DOHH2 (cell line): ENCODE results near the gene SLC39A12.

Source experiments
- H3F3A ChIP-seq: fragments of 200-600 bp; sonication (generic), shearing (Covaris generic); 2 replicates; pipeline ENCODE4 v1.6.0; 2016; ENCODE audit warnings: antibody characterized with exemption, mild to moderate bottlenecking; ENCODE audit not compliant: control insufficient read depth, insufficient read depth
- H3K27ac ChIP-seq: fragments of 200-600 bp; sonication (generic); 2 replicates; pipeline ENCODE4 v1.5.1; 2014; ENCODE audit warnings: low read depth, mild to moderate bottlenecking, low read length, moderate library complexity
- H3K27me3 ChIP-seq: fragments of 200-600 bp; sonication (generic); 2 replicates; pipeline ENCODE4 v1.6.1; 2014; ENCODE audit warnings: mild to moderate bottlenecking, low read length, mixed read lengths; ENCODE audit not compliant: control insufficient read depth
- H3K36me3 ChIP-seq: fragments of 200-600 bp; sonication (generic); 2 replicates; pipeline ENCODE4 v1.6.1; 2014; ENCODE audit warnings: mild to moderate bottlenecking, low read length, moderate library complexity, mixed read lengths; ENCODE audit not compliant: control insufficient read depth
- H3K4me1 ChIP-seq: fragments of 200-600 bp; sonication (generic); 2 replicates; pipeline ENCODE4 v1.6.1; 2014; ENCODE audit warnings: mild to moderate bottlenecking, low read length, mixed read lengths; ENCODE audit not compliant: control insufficient read depth
- H3K4me2 ChIP-seq: fragments of 200-600 bp; sonication (generic); 2 replicates; pipeline ENCODE4 v1.6.0; 2014; ENCODE audit warnings: mild to moderate bottlenecking, low read length, moderate library complexity
- H3K4me3 ChIP-seq: fragments of 200-600 bp; sonication (generic); 2 replicates; pipeline ENCODE4 v1.5.1; 2014; ENCODE audit warnings: mild to moderate bottlenecking, low read length, mixed read lengths
- H3K79me2 ChIP-seq: fragments of 200-600 bp; sonication (generic); 2 replicates; pipeline ENCODE4 v1.6.1; 2014; ENCODE audit warnings: mild to moderate bottlenecking, low read length, mixed read lengths; ENCODE audit not compliant: control insufficient read depth
- H3K9me2 ChIP-seq: fragments of 200-600 bp; sonication (generic); replicated peaks from 2 replicates; pipeline ENCODE4 v1.6.1; 2014; ENCODE audit warnings: mild to moderate bottlenecking, low read length, mixed read lengths; ENCODE audit not compliant: control insufficient read depth
- H3K9me3 ChIP-seq: fragments of 200-600 bp; sonication (generic); 2 replicates; pipeline ENCODE4 v1.6.1; 2014; ENCODE audit warnings: antibody characterized with exemption, low read length, mixed read lengths; ENCODE audit not compliant: control insufficient read depth, insufficient read depth
- H4K20me1 ChIP-seq: fragments of 200-600 bp; sonication (generic); 2 replicates; pipeline ENCODE4 v1.6.0; 2014; ENCODE audit warnings: low read depth, mild to moderate bottlenecking, antibody characterized with exemption, low read length, moderate library complexity; ENCODE audit not compliant: control insufficient read depth, insufficient read depth
- CTCF ChIP-seq: fragments of 200-600 bp; sonication (generic); IDR thresholded peaks from one replicate; pipeline ENCODE4 v1.5.1; 2014; ENCODE audit warnings: antibody characterized with exemption, mild to moderate bottlenecking, low read depth, low read length; ENCODE audit not compliant: poor library complexity, severe bottlenecking
- EZH2phosphoT487 ChIP-seq: fragments of 200-600 bp; sonication (generic); IDR thresholded peaks from 2 replicates; pipeline ENCODE4 v1.6.1; 2017; ENCODE audit warnings: borderline replicate concordance, mild to moderate bottlenecking, antibody characterized with exemption, low read length, moderate library complexity, mixed read lengths

Gene SLC39A12

GRCh38 chr10:18056583-18056982 is 104.9 kb downstream of the SLC39A12 start:
- H4K20me1 ChIP-seq, result no peaks in the 10 kb centered on the region
- no peaks in the 10 kb centered on the region for H3K36me3 ChIP-seq
- no peaks in the 10 kb centered on the region for H3K27me3 ChIP-seq
- no peaks in the 10 kb centered on the region for H3K79me2 ChIP-seq
- peaks cover 7% of the 10 kb centered on the region; the same call in 1 of the 2 replicates for H3K9me3 ChIP-seq
- no peaks in the 10 kb centered on the region for H3F3A ChIP-seq
- no peak overlapping the region for H3K4me3 ChIP-seq
- no peak overlapping the region for H3K27ac ChIP-seq
- H3K4me1 ChIP-seq, result no peaks in the 10 kb centered on the region
- no peaks in the 10 kb centered on the region for H3K9me2 ChIP-seq
- H3K4me2 ChIP-seq, result no peak overlapping the region
- TF ChIP-seq CTCF, result no peak
- TF ChIP-seq EZH2phosphoT487, result no peak

- Histone ChIP-seq H3K4me3 (no peak overlapping the region), H3K9me2 (no peaks in the 10 kb centered on the region), H3K9me3 (no peaks in the 10 kb centered on the region), H4K20me1 (no peaks in the 10 kb centered on the region), H3K27ac (no peak overlapping the region), H3K27me3 (no peaks in the 10 kb centered on the region), H3K79me2 (no peaks in the 10 kb centered on the region), H3K36me3 (no peaks in the 10 kb centered on the region), H3F3A (no peaks in the 10 kb centered on the region), H3K4me1 (no peaks in the 10 kb centered on the region), H3K4me2 (no peak overlapping the region)
- no peak for TF ChIP-seq EZH2phosphoT487
- TF ChIP-seq CTCF, result no peak
These were observed 108.3 kb downstream of the SLC39A12 start for GRCh38 chr10:18059826-18060559.

GRCh38 chr10:18066947-18067346 is 115.2 kb downstream of the SLC39A12 start:
- Histone ChIP-seq H3K9me3 (no peaks in the 10 kb centered on the region), H3K36me3 (no peaks in the 10 kb centered on the region), H3K27me3 (no peaks in the 10 kb centered on the region), H3K9me2 (no peaks in the 10 kb centered on the region), H3F3A (no peaks in the 10 kb centered on the region), H3K4me3 (no peak overlapping the region), H3K27ac (no peak overlapping the region), H4K20me1 (no peaks in the 10 kb centered on the region), H3K4me2 (no peak overlapping the region), H3K4me1 (no peaks in the 10 kb centered on the region), H3K79me2 (no peaks in the 10 kb centered on the region)
- TF ChIP-seq CTCF (no peak), EZH2phosphoT487 (no peak)

- Histone ChIP-seq H3K27me3 (no peaks in the 10 kb centered on the region), H3K9me3 (no peaks in the 10 kb centered on the region), H3K9me2 (no peaks in the 10 kb centered on the region), H3K36me3 (no peaks in the 10 kb centered on the region), H3K27ac (no peak overlapping the region), H4K20me1 (no peaks in the 10 kb centered on the region), H3K4me3 (no peak overlapping the region), H3K4me1 (no peaks in the 10 kb centered on the region; the same call in 1 of the 2 replicates), H3F3A (no peaks in the 10 kb centered on the region), H3K79me2 (no peaks in the 10 kb centered on the region), H3K4me2 (no peak overlapping the region)
- TF ChIP-seq EZH2phosphoT487, result no peak
- no peak for TF ChIP-seq CTCF
These were observed 116.7 kb downstream of the SLC39A12 start for GRCh38 chr10:18068401-18068800.
